Thymus (tissue), 11 donors: Measurements from ENCODE around the gene NOP10. TPM values are rescaled to one million over a fixed set of nuclear protein-coding genes. Genes with fewer than 3 reads are reported as not detected.

ENCODE experiments used
- DNase-seq, 9 donors: peaks; one replicate each; pipeline ENCODE4 v3.0.0-alpha.2; 2013; ENCODE audit warnings: low spot score in 9 of 9, low read depth in 6 of 9, missing footprints in 1 of 9
- H3K27ac ChIP-seq, 2 donors: one replicate each; pipeline ENCODE4 v1.5.1; 2013; ENCODE audit warnings: control low read depth in 1 of 2, low read depth in 1 of 2, low read length in 1 of 2, mild to moderate bottlenecking in 1 of 2, moderate library complexity in 1 of 2
- H3K27me3 ChIP-seq, 2 donors: one replicate each; pipeline ENCODE4 v1.5.1; 2013; ENCODE audit warnings: low read length in 1 of 2; ENCODE audit not compliant: control insufficient read depth in 2 of 2, insufficient read depth in 1 of 2
- H3K36me3 ChIP-seq, 2 donors: one replicate each; pipeline ENCODE4 v1.5.1; 2013; ENCODE audit warnings: low read length in 1 of 2, mild to moderate bottlenecking in 1 of 2, moderate library complexity in 1 of 2; ENCODE audit not compliant: control insufficient read depth in 2 of 2, insufficient read depth in 2 of 2
- H3K4me1 ChIP-seq, 2 donors: one replicate each; pipeline ENCODE4 v1.5.1; 2013; ENCODE audit warnings: low read length in 2 of 2; ENCODE audit not compliant: control insufficient read depth in 2 of 2, insufficient read depth in 2 of 2
- H3K4me3 ChIP-seq, 2 donors: one replicate each; pipeline ENCODE4 v1.5.1; 2013; ENCODE audit warnings: low read length in 2 of 2, control low read depth in 1 of 2, mild to moderate bottlenecking in 1 of 2
- H3K9me3 ChIP-seq, 2 donors: one replicate each; pipeline ENCODE4 v1.5.1; 2013; ENCODE audit warnings: low read length in 1 of 2, mild to moderate bottlenecking in 1 of 2; ENCODE audit not compliant: control insufficient read depth in 2 of 2, insufficient read depth in 1 of 2
- WGBS: extraction: QIAGEN DNeasy Blood & Tissue Kit; methylation state at CpG from one replicate; pipeline ENCODE4 v1.1.7; 2013; 5-methylcytosine and 5-hydroxymethylcytosine counted together
- polyA plus RNA-seq: library from polyadenylated mRNA; stranded (reverse); fragments of 200-250 nt; gene quantifications from one replicate; pipeline ENCODE4 v1.2.3, GENCODE V29; 2013
- total RNA-seq: library from RNA; stranded (reverse); fragments of 120-200 nt; gene quantifications from one replicate; pipeline ENCODE4 v1.2.4, GENCODE V29; 2013
- donor health status: healthy.

NOP10 gene
- total and polyA plus RNA-seq, 2 donors = 255 to 268 TPM

DNA sequence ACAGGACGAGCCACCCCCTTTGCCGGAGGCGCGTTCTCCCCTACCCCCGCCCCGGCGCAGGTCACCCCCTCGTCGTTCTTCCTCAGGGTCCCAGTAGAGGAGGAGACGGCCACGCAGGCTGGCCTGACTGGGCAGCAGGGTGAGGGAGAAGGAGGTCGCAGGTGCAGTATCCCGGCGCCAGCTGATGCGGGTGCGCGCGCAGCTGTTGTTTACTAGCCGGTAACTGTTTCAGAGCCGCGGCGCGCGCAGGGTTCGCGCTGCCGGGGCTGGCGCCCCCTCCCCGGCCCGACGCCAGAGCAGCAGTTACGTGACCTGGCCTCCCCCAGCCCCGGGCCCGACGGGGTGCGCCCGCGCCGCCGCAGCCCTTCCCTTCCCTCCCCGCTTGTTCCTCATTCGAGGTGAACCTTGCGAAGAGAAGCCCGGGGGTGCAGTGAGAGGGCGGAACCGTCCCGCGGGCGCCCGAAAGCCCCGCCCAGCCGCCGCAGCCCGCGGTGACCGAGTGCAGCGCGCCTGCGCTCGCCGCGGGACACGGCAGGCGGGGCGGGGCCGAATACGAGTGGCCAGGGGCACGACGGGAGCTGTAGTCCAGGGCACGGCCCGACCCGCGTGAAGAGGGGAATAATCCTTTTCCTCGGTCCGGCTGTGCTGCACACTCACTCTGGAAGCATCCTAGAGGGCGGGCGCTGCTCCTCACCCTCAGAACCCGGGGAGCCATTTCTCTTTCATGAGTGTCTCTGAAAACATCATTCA, 5.2 kb downstream of the NOP10 start, which contains the start of gene SLC12A6:
Gene SLC12A6 (minus strand): TSS at position 225 of the 750 bp plus-strand sequence. CDS start 1,101 bp downstream, outside the sequence.
- Histone ChIP-seq H3K4me1 (peaks cover 10 to 36% of the 10 kb centered on the region in 2 donors), H3K4me3 (peak within 1 kb of the TSS; percentile 73 to 89), H3K36me3 (peaks cover 7 to 17% of the 10 kb centered on the region in 2 donors), H3K27ac (peak within 1 kb of the TSS; percentile 95 to 97), H3K27me3 (no peaks in the 10 kb centered on the region), H3K9me3 (no peaks in the 10 kb centered on the region)
- DNase-seq = peak in 8 of 9 donors; percentile 66 to 94 (median 87)
- under 1% methylated on average over 78 of the region's 78 CpGs for WGBS

DNA sequence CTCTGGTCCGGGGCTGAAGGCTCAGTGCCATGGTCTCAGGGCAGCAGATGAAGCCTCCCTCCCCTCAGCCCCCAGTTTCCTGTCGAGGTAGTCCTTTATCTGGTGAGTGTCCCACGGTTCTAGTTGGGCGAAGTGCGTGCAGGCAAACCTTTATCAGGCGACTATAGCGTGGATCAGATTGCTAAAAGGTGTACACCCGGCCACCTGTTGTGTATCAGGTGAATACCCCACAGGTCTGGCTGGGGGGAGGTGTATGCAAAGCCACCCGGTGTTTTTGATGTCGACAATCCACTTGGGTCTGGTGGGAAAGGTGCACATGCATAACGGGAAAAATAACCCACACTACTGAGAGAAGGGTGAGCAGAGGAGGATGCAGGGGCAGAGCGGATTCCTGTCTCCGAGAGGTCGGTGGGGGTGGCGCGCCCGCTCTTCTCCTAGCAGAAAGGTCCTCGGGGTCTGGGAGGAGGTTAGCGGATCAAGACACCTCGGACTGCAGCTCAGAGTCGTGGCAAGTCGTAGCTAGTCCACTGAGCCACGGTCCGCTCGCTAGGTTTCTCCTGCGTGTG, 5.9 kb downstream of the NOP10 start:
- Histone ChIP-seq H3K27ac (peak overlapping the region; percentile 95 to 97), H3K9me3 (no peaks in the 10 kb centered on the region), H3K4me1 (peaks cover 8 to 36% of the 10 kb centered on the region in 2 donors), H3K36me3 (peaks cover 7 to 17% of the 10 kb centered on the region in 2 donors), H3K4me3 (peak overlapping the region; percentile 73 to 89), H3K27me3 (no peaks in the 10 kb centered on the region)
- peak in 3 of 9 donors; percentile 32 to 70 (median 52) for DNase-seq
- WGBS = under 1% methylated on average over 26 of the region's 26 CpGs

DNA sequence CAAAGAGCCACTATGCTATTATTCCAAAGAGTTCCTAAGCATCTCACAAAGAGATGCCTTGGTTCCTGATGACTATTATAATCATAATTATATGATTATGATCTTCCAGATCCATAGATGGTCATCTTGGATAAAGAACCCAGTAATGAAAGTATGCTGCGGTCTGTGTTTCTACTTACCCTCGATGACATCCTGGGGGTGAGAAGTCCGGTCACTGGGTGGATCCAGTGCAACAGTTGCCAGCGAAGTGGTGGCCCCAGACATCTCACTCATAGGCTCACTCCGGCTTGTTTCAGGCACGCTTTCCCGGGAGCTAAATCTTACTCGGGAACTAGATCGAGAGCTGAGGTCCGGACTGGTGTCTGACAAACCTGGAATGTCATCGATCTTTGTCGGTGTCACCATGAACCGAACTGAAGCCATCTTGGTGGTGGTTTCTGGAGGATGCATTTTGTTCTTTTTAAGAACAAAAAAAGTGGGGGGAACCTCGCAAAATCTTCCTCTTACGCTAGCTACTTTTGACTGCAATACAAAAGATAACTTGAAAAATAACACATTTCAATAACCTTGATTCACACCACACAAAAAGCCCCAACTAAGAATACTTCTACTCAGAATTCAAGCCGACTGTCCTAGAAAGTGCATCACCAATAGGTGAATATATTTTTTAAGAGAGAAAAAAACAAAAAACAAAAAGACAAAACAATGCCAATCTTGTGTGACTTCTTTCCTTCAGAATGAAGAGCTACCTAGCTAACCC, 6.5 kb downstream of the NOP10 start:
- Histone ChIP-seq H3K4me1 (peaks cover 4 to 31% of the 10 kb centered on the region in 2 donors), H3K27me3 (no peaks in the 10 kb centered on the region), H3K4me3 (peak overlapping the region; percentile 73 to 89), H3K27ac (peak overlapping the region; percentile 95 to 97), H3K9me3 (no peaks in the 10 kb centered on the region), H3K36me3 (peaks cover 3 to 12% of the 10 kb centered on the region in 2 donors)
- WGBS = 76% methylated on average over 16 of the region's 16 CpGs
- DNase-seq = no peak

DNA sequence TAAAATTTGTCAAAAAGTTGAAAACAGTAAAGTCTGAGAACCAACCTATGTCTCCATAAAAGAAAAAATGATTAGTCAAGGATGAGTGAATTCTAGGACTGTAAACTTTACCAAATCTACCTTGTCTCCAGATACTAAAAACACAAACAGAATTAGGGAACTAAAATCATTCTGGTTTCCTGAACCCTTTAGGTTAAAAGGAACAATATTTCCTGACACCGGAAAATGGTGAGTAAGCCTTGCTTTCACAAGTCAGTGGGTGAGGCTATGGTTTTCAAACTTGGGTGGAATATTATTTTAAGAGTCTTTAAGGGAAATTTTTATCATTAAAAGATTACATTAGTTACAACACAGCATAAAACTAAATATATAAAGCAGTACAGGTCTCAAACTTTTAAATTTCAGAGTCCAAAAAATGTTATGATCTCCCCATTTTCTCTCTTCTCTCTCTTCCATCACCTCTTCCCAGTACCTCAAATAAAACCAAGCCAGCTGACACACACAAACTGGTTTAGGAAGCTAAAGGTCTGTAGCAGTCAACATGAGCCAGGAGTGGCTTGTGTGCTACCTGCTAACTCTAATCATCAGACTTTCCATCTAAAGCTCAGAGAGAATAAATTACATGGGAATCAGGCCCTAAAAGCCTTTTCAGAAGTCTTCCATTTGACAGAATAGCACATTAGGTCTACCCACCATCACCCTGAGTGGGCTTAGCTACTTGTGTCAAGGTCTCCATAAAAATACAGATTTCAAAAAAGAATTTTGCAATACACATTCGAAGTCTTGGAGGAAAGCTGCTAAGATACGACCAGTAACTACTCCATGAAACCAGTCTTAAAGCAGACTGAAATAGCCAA, 7.5 kb downstream of the NOP10 start:
- 21% methylated on average over 3 of the region's 3 CpGs for WGBS
- peak overlapping the region; percentile 32 to 89 for H3K4me3 ChIP-seq

DNA sequence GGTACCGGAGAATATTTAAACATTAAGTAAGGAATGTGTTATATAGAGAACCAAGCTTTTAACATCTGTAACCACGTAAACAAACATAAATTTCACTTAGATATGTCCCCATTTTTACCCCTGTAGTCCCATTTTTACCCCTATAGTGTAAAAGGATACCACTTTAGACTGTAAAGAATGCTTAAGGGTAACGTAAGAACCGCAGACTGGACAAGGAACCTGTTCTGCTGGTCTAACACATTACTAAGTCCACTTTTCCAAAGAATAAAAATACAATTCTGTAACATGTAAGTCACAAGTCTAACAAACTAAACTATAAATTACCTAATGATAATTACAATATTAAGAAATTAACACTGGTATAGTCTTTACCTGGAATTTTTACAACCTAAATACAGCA, 8.3 kb downstream of the NOP10 start:
- Histone ChIP-seq H3K4me1 (peaks cover 4 to 31% of the 10 kb centered on the region in 2 donors), H3K36me3 (peaks cover 0 to 3% of the 10 kb centered on the region in 2 donors), H3K9me3 (no peaks in the 10 kb centered on the region), H3K27me3 (no peaks in the 10 kb centered on the region), H3K27ac (peak overlapping the region in 1 of 2 donors; percentile 95), H3K4me3 (peak overlapping the region; percentile 25 to 89)
- no peak for DNase-seq
- 17% methylated on average over 4 of the region's 4 CpGs for WGBS

More for the DNA sequence above, 7.5 kb downstream of the NOP10 start:
- H3K9me3 ChIP-seq = no peaks in the 10 kb centered on the region
- H3K4me1 ChIP-seq = peaks cover 4 to 31% of the 10 kb centered on the region in 2 donors
- no peaks in the 10 kb centered on the region for H3K27me3 ChIP-seq
- peak in 3 of 9 donors; percentile 13 to 61 (median 38) for DNase-seq
- H3K27ac ChIP-seq = peak overlapping the region; percentile 10 to 95
- H3K36me3 ChIP-seq = peaks cover 3 to 7% of the 10 kb centered on the region in 2 donors

DNA sequence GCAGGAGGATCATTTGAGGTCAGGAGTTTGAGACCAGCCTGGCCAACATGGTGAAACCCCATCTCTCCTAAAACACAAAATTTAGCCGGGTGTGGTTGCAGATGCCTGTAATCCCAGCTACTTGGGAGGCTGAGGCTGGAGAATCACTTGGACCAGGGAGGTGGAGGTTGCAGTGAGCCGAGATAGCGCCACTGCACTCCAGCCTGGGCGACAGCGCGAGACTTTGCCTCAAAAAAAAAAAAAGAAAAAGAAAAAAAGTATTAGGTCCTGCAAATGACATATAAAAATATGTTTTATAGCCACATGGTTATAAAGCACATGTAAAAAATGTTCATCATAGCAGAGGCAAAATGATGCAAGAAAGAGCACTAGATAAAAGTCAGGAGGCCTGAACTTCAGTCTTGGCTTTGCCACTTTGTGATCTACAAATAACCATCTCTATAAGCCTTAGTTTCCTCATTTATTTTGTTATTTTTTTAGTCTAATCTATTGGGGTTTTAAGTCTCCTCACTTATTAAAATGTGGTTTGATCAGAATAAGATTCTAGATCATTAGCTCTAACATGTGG, 10.3 kb downstream of the NOP10 start:
- Histone ChIP-seq H3K4me3 (no peak overlapping the region), H3K27me3 (no peaks in the 10 kb centered on the region), H3K36me3 (no peaks in the 10 kb centered on the region), H3K9me3 (no peaks in the 10 kb centered on the region), H3K27ac (no peak overlapping the region), H3K4me1 (peaks cover 4 to 25% of the 10 kb centered on the region in 2 donors)
- WGBS = 99% methylated on average over 6 of the region's 6 CpGs
- no peak for DNase-seq

DNA sequence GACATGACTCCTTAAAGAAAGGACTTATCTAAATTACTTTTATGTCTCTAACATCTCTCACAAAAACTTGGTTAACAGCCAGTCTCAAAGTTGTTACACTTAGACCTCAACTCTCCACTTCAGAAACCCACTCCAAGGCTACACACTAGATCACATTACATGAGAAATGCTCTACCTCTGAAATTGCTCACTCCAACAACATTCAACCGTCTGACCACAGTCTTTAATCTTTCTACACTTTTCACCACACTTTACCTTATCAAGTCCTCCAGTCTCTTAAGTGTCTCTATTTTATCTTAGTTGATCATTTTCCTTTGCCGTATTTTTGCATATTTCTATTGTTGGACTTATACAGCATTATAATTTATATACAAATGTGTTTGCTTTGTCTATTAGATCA, 11.1 kb downstream of the NOP10 start:
- Histone ChIP-seq H3K4me3 (no peak overlapping the region), H3K4me1 (peaks cover 4 to 21% of the 10 kb centered on the region in 2 donors), H3K36me3 (no peaks in the 10 kb centered on the region), H3K9me3 (no peaks in the 10 kb centered on the region), H3K27ac (peak overlapping the region in 1 of 2 donors; percentile 69), H3K27me3 (no peaks in the 10 kb centered on the region)
- DNase-seq = peak in 3 of 9 donors; percentile 26 to 66 (median 29)
- WGBS = 5% methylated on average over 2 of the region's 2 CpGs

DNA sequence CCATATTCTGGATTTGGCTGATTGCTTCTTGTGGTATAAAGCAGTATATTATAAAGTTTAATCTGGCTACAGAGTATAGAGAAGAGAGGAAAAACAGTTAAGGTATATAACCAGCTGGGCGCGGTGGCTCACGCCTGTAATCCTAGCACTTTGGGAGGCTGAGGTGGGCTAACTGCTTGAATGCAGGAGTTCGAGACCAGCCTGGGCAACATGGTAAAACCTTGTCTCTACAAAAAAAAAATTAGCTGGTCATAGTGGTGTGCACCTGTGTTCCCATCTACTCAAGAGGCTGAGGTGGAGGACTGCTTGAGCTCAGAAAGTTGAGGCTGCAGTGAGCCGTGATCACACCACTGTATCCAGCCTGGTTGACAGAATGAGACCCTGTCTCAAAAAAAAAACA, 12.7 kb downstream of the NOP10 start:
- no peaks in the 10 kb centered on the region for H3K9me3 ChIP-seq
- no peaks in the 10 kb centered on the region for H3K36me3 ChIP-seq
- no peak for DNase-seq
- H3K27me3 ChIP-seq = no peaks in the 10 kb centered on the region
- no peak overlapping the region for H3K27ac ChIP-seq
- peaks cover 4 to 10% of the 10 kb centered on the region in 2 donors for H3K4me1 ChIP-seq
- 96% methylated on average over 5 of the region's 5 CpGs for WGBS
- H3K4me3 ChIP-seq = no peak overlapping the region
